ENCODE results near the gene RAPGEFL1.
A peak's percentile ranks its signal among the peaks of the same experiment; 100 is the strongest.

RAPGEFL1 gene

GRCh38 chr17:40175928-40176753 lies 1.1 kb upstream of the RAPGEFL1 start:
- H3K27ac ChIP-seq (ENCODE audit: low read length), result no peak overlapping the region
- H3K36me3 ChIP-seq (ENCODE audit: control insufficient read depth, low read depth, low read length), result peaks cover 21% of the 10 kb centered on the region
- no peak overlapping the region for H3K9ac ChIP-seq (ENCODE audit: low read length)
- H3K4me3 ChIP-seq (ENCODE audit: low read length), result no peak overlapping the region
- H3K27me3 ChIP-seq (ENCODE audit: control insufficient read depth, insufficient read depth, low read length), result no peaks in the 10 kb centered on the region
- H3K4me1 ChIP-seq (ENCODE audit: control insufficient read depth, low read depth, low read length), result no peaks in the 10 kb centered on the region
- H3K9me3 ChIP-seq (ENCODE audit: control insufficient read depth, low read depth, low read length), result no peaks in the 10 kb centered on the region

GRCh38 chr17:40176754-40177110 lies 538 bp upstream of the RAPGEFL1 start:
- Histone ChIP-seq H3K9me3 (ENCODE audit: control insufficient read depth, low read depth, low read length) (no peaks in the 10 kb centered on the region), H3K9ac (ENCODE audit: low read length) (no peak overlapping the region), H3K4me1 (ENCODE audit: control insufficient read depth, low read depth, low read length) (no peaks in the 10 kb centered on the region), H3K27ac (ENCODE audit: low read length) (no peak overlapping the region), H3K27me3 (ENCODE audit: control insufficient read depth, insufficient read depth, low read length) (no peaks in the 10 kb centered on the region), H3K36me3 (ENCODE audit: control insufficient read depth, low read depth, low read length) (peaks cover 19% of the 10 kb centered on the region), H3K4me3 (ENCODE audit: low read length) (no peak overlapping the region)

GRCh38 chr17:40178021-40178601 lies 841 bp downstream of the RAPGEFL1 start:
- H3K4me3 ChIP-seq (ENCODE audit: low read length), result peak overlapping the region; percentile 52
- peaks cover 13% of the 10 kb centered on the region for H3K36me3 ChIP-seq (ENCODE audit: control insufficient read depth, low read depth, low read length)
- H3K27ac ChIP-seq (ENCODE audit: low read length), result no peak overlapping the region
- no peaks in the 10 kb centered on the region for H3K27me3 ChIP-seq (ENCODE audit: control insufficient read depth, insufficient read depth, low read length)
- H3K4me1 ChIP-seq (ENCODE audit: control insufficient read depth, low read depth, low read length), result no peaks in the 10 kb centered on the region
- no peaks in the 10 kb centered on the region for H3K9me3 ChIP-seq (ENCODE audit: control insufficient read depth, low read depth, low read length)
- no peak overlapping the region for H3K9ac ChIP-seq (ENCODE audit: low read length)

GRCh38 chr17:40178660-40179059 lies 1.4 kb downstream of the RAPGEFL1 start:
- Histone ChIP-seq H3K27ac (ENCODE audit: low read length) (no peak overlapping the region), H3K4me3 (ENCODE audit: low read length) (peak overlapping the region; percentile 52), H3K9ac (ENCODE audit: low read length) (no peak overlapping the region), H3K27me3 (ENCODE audit: control insufficient read depth, insufficient read depth, low read length) (no peaks in the 10 kb centered on the region), H3K4me1 (ENCODE audit: control insufficient read depth, low read depth, low read length) (no peaks in the 10 kb centered on the region), H3K9me3 (ENCODE audit: control insufficient read depth, low read depth, low read length) (no peaks in the 10 kb centered on the region), H3K36me3 (ENCODE audit: control insufficient read depth, low read depth, low read length) (peaks cover 9% of the 10 kb centered on the region)

- no peak overlapping the region for H3K9ac ChIP-seq (ENCODE audit: low read length)
- H3K4me3 ChIP-seq (ENCODE audit: low read length), result no peak overlapping the region
- no peak overlapping the region for H3K27ac ChIP-seq (ENCODE audit: low read length)
- H3K27me3 ChIP-seq (ENCODE audit: control insufficient read depth, insufficient read depth, low read length), result no peaks in the 10 kb centered on the region
- no peaks in the 10 kb centered on the region for H3K9me3 ChIP-seq (ENCODE audit: control insufficient read depth, low read depth, low read length)
- H3K36me3 ChIP-seq (ENCODE audit: control insufficient read depth, low read depth, low read length), result peaks cover 7% of the 10 kb centered on the region
- no peaks in the 10 kb centered on the region for H3K4me1 ChIP-seq (ENCODE audit: control insufficient read depth, low read depth, low read length)
These were observed 2.8 kb downstream of the RAPGEFL1 start for GRCh38 chr17:40179923-40180659.

- H3K4me3 ChIP-seq (ENCODE audit: low read length), result no peak overlapping the region
- H3K27me3 ChIP-seq (ENCODE audit: control insufficient read depth, insufficient read depth, low read length), result no peaks in the 10 kb centered on the region
- H3K27ac ChIP-seq (ENCODE audit: low read length), result no peak overlapping the region
- H3K4me1 ChIP-seq (ENCODE audit: control insufficient read depth, low read depth, low read length), result no peaks in the 10 kb centered on the region
- H3K9me3 ChIP-seq (ENCODE audit: control insufficient read depth, low read depth, low read length), result no peaks in the 10 kb centered on the region
- peaks cover 7% of the 10 kb centered on the region for H3K36me3 ChIP-seq (ENCODE audit: control insufficient read depth, low read depth, low read length)
- no peak overlapping the region for H3K9ac ChIP-seq (ENCODE audit: low read length)
These were observed 3.4 kb downstream of the RAPGEFL1 start for GRCh38 chr17:40180694-40181093.

GRCh38 chr17:40181205-40181604 lies 3.9 kb downstream of the RAPGEFL1 start:
- H3K4me3 ChIP-seq (ENCODE audit: low read length), result no peak overlapping the region
- no peaks in the 10 kb centered on the region for H3K27me3 ChIP-seq (ENCODE audit: control insufficient read depth, insufficient read depth, low read length)
- H3K27ac ChIP-seq (ENCODE audit: low read length), result no peak overlapping the region
- peaks cover 7% of the 10 kb centered on the region for H3K36me3 ChIP-seq (ENCODE audit: control insufficient read depth, low read depth, low read length)
- H3K9me3 ChIP-seq (ENCODE audit: control insufficient read depth, low read depth, low read length), result no peaks in the 10 kb centered on the region
- no peak overlapping the region for H3K9ac ChIP-seq (ENCODE audit: low read length)
- H3K4me1 ChIP-seq (ENCODE audit: control insufficient read depth, low read depth, low read length), result no peaks in the 10 kb centered on the region

- Histone ChIP-seq H3K4me1 (ENCODE audit: control insufficient read depth, low read depth, low read length) (no peaks in the 10 kb centered on the region), H3K4me3 (ENCODE audit: low read length) (no peak overlapping the region), H3K9me3 (ENCODE audit: control insufficient read depth, low read depth, low read length) (no peaks in the 10 kb centered on the region), H3K9ac (ENCODE audit: low read length) (no peak overlapping the region), H3K27me3 (ENCODE audit: control insufficient read depth, insufficient read depth, low read length) (no peaks in the 10 kb centered on the region), H3K27ac (ENCODE audit: low read length) (no peak overlapping the region), H3K36me3 (ENCODE audit: control insufficient read depth, low read depth, low read length) (peaks cover 4% of the 10 kb centered on the region)
These were observed 5.3 kb downstream of the RAPGEFL1 start for GRCh38 chr17:40182606-40183005.

GRCh38 chr17:40187238-40187637 lies 10.0 kb downstream of the RAPGEFL1 start:
- H3K9ac ChIP-seq (ENCODE audit: low read length), result no peak overlapping the region
- H3K36me3 ChIP-seq (ENCODE audit: control insufficient read depth, low read depth, low read length), result no peaks in the 10 kb centered on the region
- H3K4me1 ChIP-seq (ENCODE audit: control insufficient read depth, low read depth, low read length), result peaks cover 6% of the 10 kb centered on the region
- no peak overlapping the region for H3K27ac ChIP-seq (ENCODE audit: low read length)
- no peaks in the 10 kb centered on the region for H3K9me3 ChIP-seq (ENCODE audit: control insufficient read depth, low read depth, low read length)
- H3K4me3 ChIP-seq (ENCODE audit: low read length), result no peak overlapping the region
- H3K27me3 ChIP-seq (ENCODE audit: control insufficient read depth, insufficient read depth, low read length), result peaks cover 7% of the 10 kb centered on the region

GRCh38 chr17:40188694-40189093 lies 11.4 kb downstream of the RAPGEFL1 start:
- Histone ChIP-seq H3K27me3 (ENCODE audit: control insufficient read depth, insufficient read depth, low read length) (peaks cover 7% of the 10 kb centered on the region), H3K9ac (ENCODE audit: low read length) (no peak overlapping the region), H3K36me3 (ENCODE audit: control insufficient read depth, low read depth, low read length) (no peaks in the 10 kb centered on the region), H3K27ac (ENCODE audit: low read length) (no peak overlapping the region), H3K4me3 (ENCODE audit: low read length) (no peak overlapping the region), H3K9me3 (ENCODE audit: control insufficient read depth, low read depth, low read length) (no peaks in the 10 kb centered on the region), H3K4me1 (ENCODE audit: control insufficient read depth, low read depth, low read length) (peaks cover 9% of the 10 kb centered on the region)

GRCh38 chr17:40190197-40191021 lies 13.1 kb downstream of the RAPGEFL1 start:
- H3K4me3 ChIP-seq (ENCODE audit: low read length), result peak overlapping the region; percentile 56
- no peaks in the 10 kb centered on the region for H3K36me3 ChIP-seq (ENCODE audit: control insufficient read depth, low read depth, low read length)
- H3K9me3 ChIP-seq (ENCODE audit: control insufficient read depth, low read depth, low read length), result no peaks in the 10 kb centered on the region
- peaks cover 7% of the 10 kb centered on the region for H3K27me3 ChIP-seq (ENCODE audit: control insufficient read depth, insufficient read depth, low read length)
- H3K4me1 ChIP-seq (ENCODE audit: control insufficient read depth, low read depth, low read length), result peaks cover 9% of the 10 kb centered on the region
- no peak overlapping the region for H3K27ac ChIP-seq (ENCODE audit: low read length)
- peak overlapping the region; percentile 38 for H3K9ac ChIP-seq (ENCODE audit: low read length)

All from iPS-18a (cell line).